ENCODE data around the gene COP1.

Gene COP1

DNA sequence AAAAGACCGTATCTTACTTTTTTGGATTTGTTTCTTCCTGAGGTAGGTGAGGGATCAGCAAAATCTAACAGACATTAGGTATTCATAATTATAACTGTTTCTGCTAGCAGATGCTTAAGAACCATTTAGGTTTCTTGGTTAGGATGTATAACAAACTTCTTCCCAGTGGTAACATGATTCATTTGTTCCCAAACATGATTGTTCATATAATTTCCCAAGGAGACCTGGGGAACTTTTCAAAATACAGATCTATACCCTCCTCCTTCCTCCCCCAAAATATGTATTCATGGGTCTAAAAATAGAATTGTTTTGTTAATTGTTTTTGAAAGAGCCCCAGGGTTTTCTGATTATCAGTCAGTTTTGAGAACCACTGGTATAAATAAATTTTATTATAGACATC, 228.2 kb downstream of the COP1 start:
- H3K4me1 ChIP-seq (ENCODE audit: control insufficient read depth in 2 of 2, insufficient read depth in 1 of 2, low read depth in 1 of 2, low read length in 2 of 2), result no peaks in the 10 kb centered on the region
- no peak for DNase-seq (ENCODE audit: low spot score)
- no peak overlapping the region for H4K8ac ChIP-seq (ENCODE audit: low read depth, low read length)
- no peaks in the 10 kb centered on the region for H3K27me3 ChIP-seq (ENCODE audit: control insufficient read depth in 3 of 3, insufficient read depth in 3 of 3, low read depth in 1 of 3, low read length in 3 of 3)
- no peak overlapping the region for H3K4me2 ChIP-seq (ENCODE audit: insufficient read depth, low read length, poor library complexity, severe bottlenecking)
- H3K9me3 ChIP-seq (replicated peaks in 1 of 2; ENCODE audit: control insufficient read depth in 2 of 2, insufficient read depth in 1 of 2, low read depth in 1 of 2, low read length in 2 of 2), result peaks cover 0 to 27% of the 10 kb centered on the region in 2 donors
- H2BK5ac ChIP-seq (ENCODE audit: low read length), result no peak overlapping the region
- no peak overlapping the region for H2AFZ ChIP-seq (ENCODE audit: low read length)
- no peak overlapping the region for H3K4me3 ChIP-seq (ENCODE audit: low read length in 2 of 2)
- H3K79me1 ChIP-seq (ENCODE audit: low read depth, low read length), result no peaks in the 10 kb centered on the region
- no peak overlapping the region for H2AK5ac ChIP-seq (ENCODE audit: low read depth, low read length)
- H3K18ac ChIP-seq (ENCODE audit: low read length), result no peak overlapping the region
- H3K9ac ChIP-seq (ENCODE audit: low read depth, low read length, poor library complexity), result no peak overlapping the region
- no peak overlapping the region for H2BK12ac ChIP-seq (ENCODE audit: low read length)
- H3K4ac ChIP-seq (ENCODE audit: low read length), result no peak overlapping the region
- peaks cover 5 to 35% of the 10 kb centered on the region in 2 donors for H3K36me3 ChIP-seq (replicated peaks in 1 of 2; ENCODE audit: control insufficient read depth in 2 of 2, insufficient read depth in 2 of 2, low read length in 2 of 2)
- no peak overlapping the region for H3K27ac ChIP-seq (replicated peaks; ENCODE audit: low read length)
- H4K91ac ChIP-seq (ENCODE audit: low read depth, low read length, poor library complexity), result no peak overlapping the region
- H3K23ac ChIP-seq (ENCODE audit: low read depth, low read length, poor library complexity), result no peak overlapping the region
- no peak overlapping the region for H2BK120ac ChIP-seq (ENCODE audit: low read depth, low read length)
- no peak overlapping the region for H3K14ac ChIP-seq (ENCODE audit: low read length)
- H2BK15ac ChIP-seq (ENCODE audit: low read length), result no peak overlapping the region
- WGBS, 2 donors (ENCODE audit: extremely low coverage in 2 of 2, insufficient read length in 2 of 2, insufficient replicate concordance in 1 of 2), result no CpG with 5 or more reads among the region's 1 CpG

DNA sequence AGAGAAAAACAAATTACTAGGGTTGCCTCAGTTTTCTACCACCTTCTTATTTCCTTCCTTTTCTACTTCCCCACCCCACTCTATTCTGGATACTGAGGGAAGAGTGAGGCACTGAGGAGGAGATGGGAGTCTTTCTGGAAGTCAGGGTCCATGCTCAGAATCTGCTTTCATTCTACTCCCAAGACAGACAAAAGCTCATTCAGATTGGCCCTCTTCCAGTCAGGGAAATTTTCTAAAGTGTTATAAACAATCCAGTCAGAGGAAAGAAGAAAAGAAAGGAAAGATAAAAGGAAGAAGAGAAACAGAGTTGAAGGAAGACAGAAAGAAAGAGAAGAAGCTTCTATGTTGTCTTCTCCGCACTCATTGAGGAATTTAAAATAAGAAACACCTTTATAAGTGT, 228.6 kb downstream of the COP1 start:
- Histone ChIP-seq H3K79me1 (ENCODE audit: low read depth, low read length) (no peaks in the 10 kb centered on the region), H3K27me3 (ENCODE audit: control insufficient read depth in 3 of 3, insufficient read depth in 3 of 3, low read depth in 1 of 3, low read length in 3 of 3) (no peaks in the 10 kb centered on the region), H2BK12ac (ENCODE audit: low read length) (no peak overlapping the region), H3K4me2 (ENCODE audit: insufficient read depth, low read length, poor library complexity, severe bottlenecking) (no peak overlapping the region), H2BK15ac (ENCODE audit: low read length) (no peak overlapping the region), H3K9me3 (replicated peaks in 1 of 2; ENCODE audit: control insufficient read depth in 2 of 2, insufficient read depth in 1 of 2, low read depth in 1 of 2, low read length in 2 of 2) (peaks cover 0 to 23% of the 10 kb centered on the region in 2 donors), H2BK5ac (ENCODE audit: low read length) (no peak overlapping the region), H3K4ac (ENCODE audit: low read length) (no peak overlapping the region), H3K23ac (ENCODE audit: low read depth, low read length, poor library complexity) (no peak overlapping the region), H3K18ac (ENCODE audit: low read length) (no peak overlapping the region), H2AK5ac (ENCODE audit: low read depth, low read length) (no peak overlapping the region), H3K27ac (replicated peaks; ENCODE audit: low read length) (no peak overlapping the region), H4K91ac (ENCODE audit: low read depth, low read length, poor library complexity) (no peak overlapping the region), H4K8ac (ENCODE audit: low read depth, low read length) (no peak overlapping the region), H3K9ac (ENCODE audit: low read depth, low read length, poor library complexity) (no peak overlapping the region), H2BK120ac (ENCODE audit: low read depth, low read length) (no peak overlapping the region), H3K4me3 (ENCODE audit: low read length in 2 of 2) (no peak overlapping the region), H3K4me1 (ENCODE audit: control insufficient read depth in 2 of 2, insufficient read depth in 1 of 2, low read depth in 1 of 2, low read length in 2 of 2) (no peaks in the 10 kb centered on the region), H3K36me3 (replicated peaks in 1 of 2; ENCODE audit: control insufficient read depth in 2 of 2, insufficient read depth in 2 of 2, low read length in 2 of 2) (peaks cover 2 to 33% of the 10 kb centered on the region in 2 donors), H3K14ac (ENCODE audit: low read length) (no peak overlapping the region), H2AFZ (ENCODE audit: low read length) (no peak overlapping the region)
- WGBS, 2 donors (ENCODE audit: extremely low coverage in 2 of 2, insufficient read length in 2 of 2, insufficient replicate concordance in 1 of 2), result no CpG with 5 or more reads among the region's 1 CpG
- no peak for DNase-seq (ENCODE audit: low spot score)

DNA sequence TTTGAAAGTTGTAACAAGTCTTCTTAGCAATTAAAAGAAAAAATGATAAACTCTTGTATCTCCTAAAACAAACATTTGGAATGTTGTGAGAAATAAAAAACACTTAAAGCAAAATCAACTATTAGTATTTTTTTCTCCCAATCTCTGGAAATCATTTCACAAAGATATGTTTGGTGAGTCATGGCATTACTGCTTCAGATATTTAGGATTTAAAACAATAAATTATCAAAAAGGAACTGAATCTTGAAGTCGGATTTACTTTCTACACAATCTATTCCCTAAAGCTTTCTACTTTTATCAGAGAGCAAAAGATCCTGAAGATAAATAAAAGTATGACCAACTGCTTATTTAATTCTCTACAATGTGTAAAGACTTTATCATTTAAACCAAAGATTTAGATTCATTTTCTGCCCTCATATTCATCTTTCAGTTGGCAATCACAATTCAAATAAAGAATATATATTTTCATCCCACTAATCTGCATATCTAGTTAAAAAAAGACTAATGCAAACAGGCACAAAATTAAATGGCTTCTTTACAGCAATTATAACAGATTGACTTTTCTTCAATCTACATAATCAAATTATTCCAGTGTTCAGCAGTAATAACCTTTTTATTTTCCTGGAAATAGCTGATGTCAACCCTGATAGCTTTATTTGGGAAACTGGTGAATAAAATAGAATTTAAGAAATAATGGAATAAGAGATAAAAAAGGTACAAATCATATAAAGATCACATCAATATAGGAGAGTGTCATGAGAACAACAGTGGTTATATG, 230.0 kb downstream of the COP1 start:
- Histone ChIP-seq H2BK5ac (ENCODE audit: low read length) (no peak overlapping the region), H3K27me3 (ENCODE audit: control insufficient read depth in 3 of 3, insufficient read depth in 3 of 3, low read depth in 1 of 3, low read length in 3 of 3) (no peaks in the 10 kb centered on the region), H3K36me3 (replicated peaks in 1 of 2; ENCODE audit: control insufficient read depth in 2 of 2, insufficient read depth in 2 of 2, low read length in 2 of 2) (peaks cover 0 to 22% of the 10 kb centered on the region in 2 donors), H3K4me2 (ENCODE audit: insufficient read depth, low read length, poor library complexity, severe bottlenecking) (no peak overlapping the region), H3K18ac (ENCODE audit: low read length) (no peak overlapping the region), H2BK120ac (ENCODE audit: low read depth, low read length) (no peak overlapping the region), H2BK15ac (ENCODE audit: low read length) (no peak overlapping the region), H3K4me3 (ENCODE audit: low read length in 2 of 2) (no peak overlapping the region), H3K9ac (ENCODE audit: low read depth, low read length, poor library complexity) (no peak overlapping the region), H3K4ac (ENCODE audit: low read length) (no peak overlapping the region), H2BK12ac (ENCODE audit: low read length) (no peak overlapping the region), H3K14ac (ENCODE audit: low read length) (no peak overlapping the region), H3K79me1 (ENCODE audit: low read depth, low read length) (no peaks in the 10 kb centered on the region), H4K91ac (ENCODE audit: low read depth, low read length, poor library complexity) (no peak overlapping the region), H3K9me3 (replicated peaks in 1 of 2; ENCODE audit: control insufficient read depth in 2 of 2, insufficient read depth in 1 of 2, low read depth in 1 of 2, low read length in 2 of 2) (peaks cover 0 to 10% of the 10 kb centered on the region in 2 donors), H2AK5ac (ENCODE audit: low read depth, low read length) (no peak overlapping the region), H3K27ac (replicated peaks; ENCODE audit: low read length) (no peak overlapping the region), H4K8ac (ENCODE audit: low read depth, low read length) (no peak overlapping the region), H2AFZ (ENCODE audit: low read length) (no peak overlapping the region), H3K23ac (ENCODE audit: low read depth, low read length, poor library complexity) (no peak overlapping the region), H3K4me1 (ENCODE audit: control insufficient read depth in 2 of 2, insufficient read depth in 1 of 2, low read depth in 1 of 2, low read length in 2 of 2) (no peaks in the 10 kb centered on the region)
- no CpG with 5 or more reads among the region's 1 CpG for WGBS, 2 donors (ENCODE audit: extremely low coverage in 2 of 2, insufficient read length in 2 of 2, insufficient replicate concordance in 1 of 2)
- no peak for DNase-seq (ENCODE audit: low spot score)

DNA sequence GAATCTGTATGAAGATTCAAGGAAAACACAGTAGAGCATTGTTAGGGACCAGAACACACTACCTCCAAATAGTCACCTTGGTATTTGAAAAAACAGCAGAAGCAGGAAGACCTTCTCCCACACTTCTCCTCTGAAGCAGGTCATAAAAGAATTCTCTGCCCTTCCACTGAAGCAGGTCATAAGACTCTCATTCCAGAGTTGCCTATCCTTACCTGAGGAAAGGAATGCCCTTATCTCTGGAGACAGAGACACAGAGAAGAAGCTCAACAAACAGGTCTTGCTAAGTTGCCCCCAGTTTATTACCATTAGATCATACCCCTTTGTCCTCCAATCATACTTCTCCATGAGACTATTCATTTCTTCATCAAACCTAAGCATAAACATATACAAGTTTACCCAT, 237.9 kb downstream of the COP1 start:
- H2BK5ac ChIP-seq (ENCODE audit: low read length), result no peak overlapping the region
- H3K4me1 ChIP-seq (ENCODE audit: control insufficient read depth in 2 of 2, insufficient read depth in 1 of 2, low read depth in 1 of 2, low read length in 2 of 2), result no peaks in the 10 kb centered on the region
- no peak overlapping the region for H3K9ac ChIP-seq (ENCODE audit: low read depth, low read length, poor library complexity)
- no peak overlapping the region for H3K4me2 ChIP-seq (ENCODE audit: insufficient read depth, low read length, poor library complexity, severe bottlenecking)
- no peak overlapping the region for H4K91ac ChIP-seq (ENCODE audit: low read depth, low read length, poor library complexity)
- no peak for DNase-seq (ENCODE audit: low spot score)
- no peak overlapping the region for H2AFZ ChIP-seq (ENCODE audit: low read length)
- H2BK12ac ChIP-seq (ENCODE audit: low read length), result no peak overlapping the region
- H3K27me3 ChIP-seq (ENCODE audit: control insufficient read depth in 3 of 3, insufficient read depth in 3 of 3, low read depth in 1 of 3, low read length in 3 of 3), result no peaks in the 10 kb centered on the region
- no peak overlapping the region for H2BK15ac ChIP-seq (ENCODE audit: low read length)
- H3K27ac ChIP-seq (replicated peaks; ENCODE audit: low read length), result no peak overlapping the region
- H4K8ac ChIP-seq (ENCODE audit: low read depth, low read length), result no peak overlapping the region
- H3K14ac ChIP-seq (ENCODE audit: low read length), result no peak overlapping the region
- H3K36me3 ChIP-seq (replicated peaks in 1 of 2; ENCODE audit: control insufficient read depth in 2 of 2, insufficient read depth in 2 of 2, low read length in 2 of 2), result peaks cover 0 to 43% of the 10 kb centered on the region in 2 donors
- no peak overlapping the region for H2BK120ac ChIP-seq (ENCODE audit: low read depth, low read length)
- no peak overlapping the region for H2AK5ac ChIP-seq (ENCODE audit: low read depth, low read length)
- no peaks in the 10 kb centered on the region for H3K9me3 ChIP-seq (replicated peaks in 1 of 2; ENCODE audit: control insufficient read depth in 2 of 2, insufficient read depth in 1 of 2, low read depth in 1 of 2, low read length in 2 of 2)
- H3K4me3 ChIP-seq (ENCODE audit: low read length in 2 of 2), result no peak overlapping the region
- no peak overlapping the region for H3K23ac ChIP-seq (ENCODE audit: low read depth, low read length, poor library complexity)
- no peak overlapping the region for H3K4ac ChIP-seq (ENCODE audit: low read length)
- no peak overlapping the region for H3K18ac ChIP-seq (ENCODE audit: low read length)
- H3K79me1 ChIP-seq (ENCODE audit: low read depth, low read length), result no peaks in the 10 kb centered on the region

Measured in neuronal stem cell (in vitro differentiated cells).